GM21737 (cell line): ENCODE measurements around the gene SCN10A.

Experiments used
- ATAC-seq: cut with Tn5 transposase; IDR thresholded peaks from one replicate; pipeline ENCODE4 v1.9.1; 2021; ENCODE audit warnings: mild to moderate bottlenecking, moderate library complexity; ENCODE audit not compliant: unreplicated experiment

The SCN10A gene

DNA sequence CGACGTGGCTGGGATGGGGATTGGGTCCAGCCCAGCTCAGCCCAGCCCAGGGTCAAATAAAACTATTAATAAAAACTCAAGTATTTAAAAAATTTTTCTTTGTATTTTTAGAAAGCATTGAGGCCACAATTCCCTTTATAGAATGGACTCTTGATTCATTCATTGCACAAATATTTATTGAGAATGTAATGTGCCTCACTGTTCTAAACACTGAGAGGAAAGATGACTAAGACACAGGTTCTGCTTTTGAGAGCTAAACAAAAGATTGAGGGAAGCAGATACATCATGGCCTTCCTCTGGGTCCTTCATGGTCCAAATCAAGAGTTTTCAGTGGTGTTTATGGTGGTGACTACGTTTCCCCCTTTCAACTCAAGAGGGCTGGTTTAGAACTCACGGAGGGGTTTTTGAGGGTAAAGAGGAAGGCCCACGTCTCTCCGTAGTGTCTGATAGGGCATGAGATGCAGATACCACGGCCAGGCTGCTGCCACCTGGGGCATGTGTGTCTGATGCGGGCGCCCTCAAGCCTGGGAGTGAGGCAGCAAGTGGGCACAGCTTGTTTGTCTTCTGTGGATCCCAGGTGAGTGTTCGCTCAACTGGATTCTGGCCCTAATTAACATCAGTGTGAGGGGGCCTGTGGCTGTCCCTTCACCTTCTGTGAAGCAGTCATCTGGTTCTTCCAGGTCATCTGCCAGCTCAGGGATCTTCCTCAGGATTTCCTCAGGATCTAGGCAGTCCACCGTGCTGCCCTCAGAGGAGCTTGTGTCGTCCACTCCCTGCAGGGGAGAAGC is 93.0 kb downstream of the SCN10A start:
- ATAC-seq: no peak

DNA sequence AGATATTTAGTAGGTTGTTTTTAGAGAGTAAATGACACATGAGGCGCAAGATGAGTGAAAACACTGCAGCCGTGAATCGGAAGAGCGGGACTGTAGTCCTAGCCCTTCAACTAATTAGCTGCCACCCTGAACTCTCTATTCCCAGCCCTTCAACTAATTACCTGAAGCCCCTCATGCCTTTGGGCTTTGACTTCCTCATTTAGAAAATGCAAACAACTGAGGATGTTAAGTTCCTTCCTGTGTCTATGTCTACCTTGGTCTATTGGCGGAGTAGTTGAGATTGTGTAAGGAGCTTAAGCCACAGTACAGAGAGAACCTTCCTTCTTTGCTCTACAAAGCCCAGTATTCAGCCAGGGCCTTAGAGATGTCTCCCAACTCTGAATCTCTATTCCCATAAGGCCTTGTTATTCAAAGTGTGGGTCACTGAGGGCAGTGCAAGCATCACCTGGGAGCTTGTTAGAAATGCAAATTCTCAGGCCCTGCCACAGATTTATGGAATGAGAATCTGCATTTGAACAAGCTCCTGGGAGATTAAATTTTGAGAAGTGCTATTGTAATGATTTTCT is 94.7 kb downstream of the SCN10A start:
- ATAC-seq: no peak

GRCh38 chr3:38720465-38720864 is 95.6 kb downstream of the SCN10A start:
- no peak for ATAC-seq

DNA sequence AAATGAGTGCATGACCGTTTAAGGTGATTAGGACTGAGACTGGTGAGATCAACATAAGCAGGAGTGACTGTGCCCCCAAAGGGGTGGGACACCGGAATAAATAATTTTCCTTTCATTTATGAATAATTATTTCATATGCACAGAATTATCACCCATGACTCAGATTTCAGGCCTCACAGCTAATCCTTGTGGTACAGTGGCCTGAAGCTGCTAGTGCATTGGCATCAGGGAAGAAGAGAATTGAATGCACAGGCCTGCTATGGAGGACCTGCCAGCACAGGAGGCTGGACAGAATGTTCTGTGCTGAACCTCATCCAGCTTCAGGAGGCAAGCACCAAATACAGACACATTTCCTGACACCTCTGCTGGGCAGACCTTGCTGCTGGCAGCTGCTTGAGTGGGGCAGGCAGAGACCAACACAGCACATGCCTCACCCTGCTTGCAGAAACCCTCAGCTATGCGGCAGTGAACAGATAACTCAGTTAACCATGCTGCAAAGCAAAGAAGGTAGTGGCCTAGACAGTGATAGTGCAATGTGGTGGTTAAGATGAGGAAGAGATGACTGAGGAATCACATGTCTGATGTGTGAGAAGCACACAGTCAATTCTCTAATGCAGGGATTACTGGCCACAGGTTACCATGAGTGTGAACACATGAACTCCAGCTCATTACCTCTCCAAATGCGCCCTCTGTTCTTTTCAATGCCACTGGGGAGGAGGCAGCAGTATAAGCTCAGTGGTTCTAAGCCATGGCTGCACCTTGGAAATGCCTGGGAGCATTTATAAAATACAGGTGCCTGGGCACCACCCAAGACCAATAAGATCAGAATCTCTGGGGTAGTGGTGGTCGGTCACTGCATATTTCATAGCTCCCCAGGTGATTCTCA is 98.4 kb downstream of the SCN10A start:
- ATAC-seq: no peak

- ATAC-seq: no peak
Observed at GRCh38 chr3:38713121-38713520, 102.9 kb downstream of the SCN10A start.

DNA sequence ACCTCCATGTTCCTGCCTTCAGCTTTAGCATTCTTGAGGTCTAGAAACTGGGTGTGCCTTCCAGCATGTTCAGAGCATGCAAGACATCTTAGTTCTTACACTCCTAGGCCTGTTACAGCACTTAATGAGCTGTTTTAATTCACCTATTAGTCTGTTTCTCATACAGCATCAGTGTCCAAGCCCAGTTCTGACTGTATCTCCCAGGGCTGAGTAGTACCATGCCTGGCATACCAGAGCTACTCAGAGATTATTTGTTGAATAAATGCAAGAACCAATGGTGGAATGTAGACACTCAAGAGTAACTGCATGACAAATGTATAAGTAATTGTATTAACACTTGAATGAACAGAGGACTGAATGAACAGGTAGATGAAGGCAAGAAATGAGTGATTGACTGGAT is 104.7 kb downstream of the SCN10A start:
- ATAC-seq: no peak

DNA sequence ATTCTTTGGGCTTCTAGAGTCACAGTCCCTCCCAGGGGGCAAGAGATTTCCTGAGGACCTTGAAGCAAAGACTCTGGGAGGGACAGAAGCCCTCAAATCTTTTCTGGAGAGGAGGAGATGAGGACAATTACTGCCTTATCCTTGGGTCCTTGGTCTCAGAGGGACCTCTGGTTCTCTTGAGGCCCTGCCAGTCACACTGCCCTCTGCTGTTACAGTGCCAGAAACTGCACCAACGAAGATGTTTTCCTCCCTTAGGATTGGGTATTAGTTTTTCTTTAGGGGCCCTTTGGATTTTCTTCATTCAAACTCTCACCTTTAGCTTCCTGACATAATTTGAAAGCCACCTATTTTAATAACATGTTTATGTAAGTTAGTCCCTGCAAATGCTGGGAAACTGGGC is 108.3 kb downstream of the SCN10A start:
- no peak for ATAC-seq

- ATAC-seq: no peak
Observed at GRCh38 chr3:38706961-38707360, 109.1 kb downstream of the SCN10A start.

DNA sequence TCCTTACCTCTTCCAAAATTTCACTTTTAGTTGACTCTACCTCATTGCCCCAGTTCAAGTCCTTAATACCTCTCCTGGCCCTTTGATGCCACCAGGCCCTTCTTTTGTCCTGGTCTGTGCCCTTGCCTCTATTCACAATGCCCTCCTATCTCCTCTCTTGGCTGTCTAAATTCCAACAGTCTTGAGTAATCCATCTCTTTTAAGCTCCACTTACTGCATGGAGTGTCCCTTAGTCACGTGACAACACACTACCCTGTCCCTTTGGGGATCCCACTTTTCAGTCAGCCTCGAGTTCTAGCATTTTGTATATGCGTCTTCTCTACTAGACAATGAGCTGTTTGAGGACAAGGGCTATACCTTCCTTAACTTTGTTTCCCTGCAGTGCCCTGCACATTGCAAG is 113.8 kb downstream of the SCN10A start:
- no peak for ATAC-seq

- no peak for ATAC-seq
Observed at GRCh38 chr3:38698760-38699159, 117.3 kb downstream of the SCN10A start.

DNA sequence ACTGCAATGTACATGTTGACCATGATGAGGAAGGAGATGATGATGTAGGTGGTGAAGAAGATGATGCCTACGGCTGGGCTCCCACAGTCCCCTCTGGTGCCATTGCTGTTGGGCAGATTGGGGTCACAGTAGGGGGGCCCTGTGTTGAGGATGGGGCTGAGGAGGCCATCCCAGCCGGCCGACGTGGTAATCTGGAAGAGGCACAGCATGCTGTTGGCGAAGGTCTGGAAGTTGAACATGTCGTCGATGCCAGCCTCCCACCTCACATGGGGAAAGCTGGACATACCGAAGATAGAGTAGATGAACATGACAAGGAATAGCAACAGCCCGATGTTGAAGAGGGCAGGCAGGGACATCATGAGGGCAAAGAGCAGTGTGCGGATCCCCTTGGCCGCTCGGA is 118.0 kb downstream of the SCN10A start:
- ATAC-seq: no peak

GRCh38 chr3:38696034-38696433 is 120.0 kb downstream of the SCN10A start:
- no peak for ATAC-seq

DNA sequence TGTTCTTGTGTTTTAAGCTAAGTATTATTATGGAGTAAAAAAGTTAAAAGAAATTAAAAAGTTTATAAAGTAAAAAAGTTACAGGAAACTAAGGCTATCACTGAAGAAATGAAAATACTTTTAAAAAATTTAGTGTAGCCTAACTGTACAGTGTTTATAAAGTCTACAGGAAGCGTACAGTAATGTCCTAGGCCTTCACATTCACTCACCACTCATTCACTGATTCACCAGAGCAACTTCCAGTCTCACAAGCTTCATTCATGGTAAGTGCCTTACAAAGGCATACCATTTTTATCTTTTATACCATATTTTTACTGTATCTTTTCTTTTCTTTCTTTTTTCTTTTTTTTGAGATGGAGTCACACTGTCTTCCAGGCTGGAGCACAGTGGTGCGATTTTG is 125.8 kb downstream of the SCN10A start:
- ATAC-seq: no peak

DNA sequence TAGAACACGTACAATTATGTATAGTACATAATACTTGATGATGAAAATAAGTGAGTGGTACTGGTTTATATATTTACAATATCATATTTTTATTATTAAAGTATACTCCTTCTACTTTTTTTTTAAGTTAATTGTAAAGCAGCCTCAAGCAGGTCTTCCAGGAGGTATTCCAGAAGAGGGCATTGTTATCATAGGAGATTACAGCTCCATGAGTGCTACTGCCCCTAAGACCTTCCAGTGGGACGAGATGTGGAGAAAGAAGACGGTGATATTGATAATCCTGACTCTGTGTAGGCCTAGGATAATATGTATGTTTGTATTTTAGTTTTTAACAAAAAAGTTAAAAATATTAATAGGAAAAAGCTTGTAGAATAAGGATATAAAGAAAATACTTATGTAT is 126.2 kb downstream of the SCN10A start:
- no peak for ATAC-seq

- ATAC-seq: no peak
Observed at GRCh38 chr3:38689346-38689745, 126.7 kb downstream of the SCN10A start.

DNA sequence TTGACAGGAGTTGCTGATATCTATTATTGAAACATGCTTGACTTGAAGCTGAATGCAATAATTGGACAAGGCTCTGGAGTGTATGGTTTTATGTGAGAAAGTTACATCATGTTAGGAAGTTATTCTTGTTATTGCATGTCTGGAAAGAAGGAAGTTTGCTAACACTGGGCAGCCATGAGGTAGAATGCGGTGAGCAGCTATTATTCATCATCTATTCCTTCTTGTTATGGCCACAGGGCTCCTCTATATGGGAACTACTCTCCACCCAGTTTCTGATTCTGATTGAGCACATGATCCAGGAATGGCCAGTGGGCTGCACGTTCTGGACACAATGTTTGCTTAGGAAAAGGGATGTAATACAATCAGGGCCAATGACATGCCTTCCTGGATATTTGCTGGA is 128.7 kb downstream of the SCN10A start:
- ATAC-seq: no peak

- ATAC-seq: no peak
Observed at GRCh38 chr3:38684546-38684945, 131.5 kb downstream of the SCN10A start.

- ATAC-seq: no peak
Observed at GRCh38 chr3:38669668-38670067, 146.3 kb downstream of the SCN10A start.

GRCh38 chr3:38662544-38662943 is 153.5 kb downstream of the SCN10A start:
- ATAC-seq: no peak

DNA sequence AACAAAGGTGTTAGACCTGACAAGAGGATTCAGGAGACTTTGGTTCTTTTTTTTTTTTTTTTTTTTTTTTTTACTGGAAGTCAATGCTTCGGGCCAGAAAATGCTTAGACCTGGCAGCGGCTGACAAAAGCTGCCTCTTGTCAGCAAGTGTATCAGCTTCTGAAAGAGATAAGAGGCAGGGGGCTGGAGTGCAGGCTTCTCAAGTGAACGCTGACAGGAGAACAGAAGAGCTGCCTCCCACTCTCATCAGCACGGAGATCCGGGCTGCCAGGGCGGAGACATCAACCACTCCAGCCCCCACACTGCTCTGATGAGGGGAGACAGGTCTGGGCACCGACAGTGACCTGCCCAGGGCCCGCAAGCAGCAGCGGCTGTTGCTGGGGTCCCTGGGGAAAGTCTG is 157.2 kb downstream of the SCN10A start:
- ATAC-seq: no peak

- no peak for ATAC-seq
Observed at GRCh38 chr3:38657369-38657768, 158.6 kb downstream of the SCN10A start.
